ENCODE results near the gene STXBP6.

Gene STXBP6

GRCh38 chr14:24904533-24904932 is 145.4 kb downstream of the STXBP6 start:
- Mint-ChIP-seq H3K9me3 (no peaks in the 10 kb centered on the region), H3K4me3 (no peak overlapping the region), H3K27ac (no peak overlapping the region), H3K36me3 (ENCODE audit: low read depth) (no peaks in the 10 kb centered on the region), H3K4me1 (ENCODE audit: low read depth) (no peaks in the 10 kb centered on the region), H3K27me3 (ENCODE audit: low read depth) (peaks cover 10% of the 10 kb centered on the region)

- H3K4me1 Mint-ChIP-seq (ENCODE audit: low read depth): no peaks in the 10 kb centered on the region
- H3K27ac Mint-ChIP-seq: no peak overlapping the region
- peaks cover 10% of the 10 kb centered on the region for H3K27me3 Mint-ChIP-seq (ENCODE audit: low read depth)
- no peaks in the 10 kb centered on the region for H3K9me3 Mint-ChIP-seq
- no peaks in the 10 kb centered on the region for H3K36me3 Mint-ChIP-seq (ENCODE audit: low read depth)
- H3K4me3 Mint-ChIP-seq: no peak overlapping the region
These were observed 146.6 kb downstream of the STXBP6 start for GRCh38 chr14:24903337-24903736.

- no peak overlapping the region for H3K27ac Mint-ChIP-seq
- H3K27me3 Mint-ChIP-seq (ENCODE audit: low read depth): no peaks in the 10 kb centered on the region
- H3K4me1 Mint-ChIP-seq (ENCODE audit: low read depth): no peaks in the 10 kb centered on the region
- H3K9me3 Mint-ChIP-seq: no peaks in the 10 kb centered on the region
- H3K4me3 Mint-ChIP-seq: no peak overlapping the region
- H3K36me3 Mint-ChIP-seq (ENCODE audit: low read depth): no peaks in the 10 kb centered on the region
These were observed 149.5 kb downstream of the STXBP6 start for GRCh38 chr14:24900269-24901100.

DNA sequence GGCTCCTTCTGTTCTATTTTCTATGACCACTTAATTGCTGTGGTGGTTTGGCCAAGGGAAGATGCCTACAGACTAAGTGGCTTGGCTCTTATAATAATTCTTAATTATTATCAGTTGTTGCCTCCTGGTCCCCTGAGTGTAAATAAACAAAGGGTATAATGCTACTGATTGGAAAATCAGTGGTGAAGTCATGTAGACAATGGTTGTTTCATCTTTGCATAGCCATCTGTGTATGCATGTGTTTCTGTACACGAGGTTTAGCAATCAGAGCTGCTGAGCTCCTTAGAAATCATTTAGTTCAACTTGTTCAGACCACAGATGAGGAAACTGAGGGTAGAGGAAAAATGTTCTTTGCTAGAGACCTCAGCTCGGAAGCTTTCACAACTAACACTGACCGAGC is 152.2 kb downstream of the STXBP6 start:
- Mint-ChIP-seq H3K27me3 (ENCODE audit: low read depth) (no peaks in the 10 kb centered on the region), H3K9me3 (no peaks in the 10 kb centered on the region), H3K27ac (no peak overlapping the region), H3K4me1 (ENCODE audit: low read depth) (no peaks in the 10 kb centered on the region), H3K36me3 (ENCODE audit: low read depth) (no peaks in the 10 kb centered on the region), H3K4me3 (no peak overlapping the region)

DNA sequence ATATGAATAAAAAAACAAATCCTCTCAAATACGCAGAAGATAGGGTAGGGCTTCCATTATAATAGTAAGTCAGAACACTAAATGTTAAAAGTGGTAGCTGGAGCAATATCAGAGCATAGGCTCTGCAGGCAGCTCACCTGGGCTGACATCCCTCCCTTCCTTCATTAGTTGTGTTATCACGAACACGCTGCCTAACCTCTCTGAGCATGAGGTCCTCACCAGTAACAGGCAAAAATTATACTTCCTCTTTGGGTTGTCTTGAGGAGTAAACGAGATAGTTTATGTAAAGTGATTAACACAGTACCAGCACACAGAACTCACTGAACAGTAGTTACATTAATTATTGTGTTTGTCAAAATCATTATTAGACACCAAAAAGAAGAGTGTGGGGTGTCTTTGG is 154.3 kb downstream of the STXBP6 start:
- no peaks in the 10 kb centered on the region for H3K9me3 Mint-ChIP-seq
- H3K27ac Mint-ChIP-seq: no peak overlapping the region
- H3K4me3 Mint-ChIP-seq: no peak overlapping the region
- no peaks in the 10 kb centered on the region for H3K4me1 Mint-ChIP-seq (ENCODE audit: low read depth)
- H3K27me3 Mint-ChIP-seq (ENCODE audit: low read depth): no peaks in the 10 kb centered on the region
- H3K36me3 Mint-ChIP-seq (ENCODE audit: low read depth): no peaks in the 10 kb centered on the region

DNA sequence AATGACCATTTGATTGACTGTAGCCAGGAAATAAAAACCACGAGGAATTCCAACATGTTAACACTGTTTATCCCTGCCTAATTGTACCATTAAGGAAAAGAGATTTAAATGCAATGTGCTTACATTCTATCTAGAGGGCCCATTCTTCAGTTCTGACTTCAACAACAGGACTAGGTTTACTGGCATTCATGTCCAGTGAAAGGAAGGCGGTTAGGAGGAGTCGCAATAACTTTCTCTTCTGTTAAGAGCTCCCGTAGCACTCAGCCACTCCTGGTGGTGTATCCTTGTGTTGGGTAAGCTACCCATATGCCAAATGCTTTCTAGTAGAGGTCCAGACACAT is 154.7 kb downstream of the STXBP6 start:
- Mint-ChIP-seq H3K27me3 (ENCODE audit: low read depth) (no peaks in the 10 kb centered on the region), H3K4me1 (ENCODE audit: low read depth) (no peaks in the 10 kb centered on the region), H3K4me3 (no peak overlapping the region), H3K27ac (no peak overlapping the region), H3K36me3 (ENCODE audit: low read depth) (no peaks in the 10 kb centered on the region), H3K9me3 (peaks cover 1% of the 10 kb centered on the region)

DNA sequence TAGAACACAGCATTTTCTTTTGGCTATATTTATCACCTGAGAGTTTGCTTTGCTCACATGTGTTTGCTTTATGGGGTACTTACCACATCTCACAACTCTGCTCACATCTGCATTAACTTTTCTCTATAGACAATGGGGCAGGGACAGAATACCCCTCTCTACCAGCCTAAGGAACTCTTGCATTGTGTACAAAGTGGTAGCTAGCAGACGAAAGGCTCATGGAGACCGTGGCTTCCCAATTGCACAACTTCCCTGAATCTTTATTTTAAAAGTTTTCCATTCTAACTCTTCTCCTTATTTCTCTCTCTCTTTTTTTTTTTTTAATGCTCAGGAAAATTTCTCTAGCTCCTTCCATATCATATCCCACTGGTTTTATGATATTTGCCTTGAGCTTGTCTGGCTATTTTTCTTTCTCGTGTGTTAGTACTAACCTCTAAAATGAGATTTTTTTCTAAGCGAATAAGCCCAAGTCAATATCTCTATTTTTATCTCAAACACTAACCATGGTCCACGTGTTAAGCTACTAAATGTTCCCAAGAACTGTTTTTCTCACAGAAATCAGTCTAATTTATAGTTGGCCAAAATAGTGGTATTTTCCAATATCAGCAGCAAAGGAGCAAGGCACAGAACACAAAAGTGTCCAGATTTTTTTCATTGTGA is 155.2 kb downstream of the STXBP6 start:
- Mint-ChIP-seq H3K4me3 (no peak overlapping the region), H3K4me1 (ENCODE audit: low read depth) (no peaks in the 10 kb centered on the region)

DNA sequence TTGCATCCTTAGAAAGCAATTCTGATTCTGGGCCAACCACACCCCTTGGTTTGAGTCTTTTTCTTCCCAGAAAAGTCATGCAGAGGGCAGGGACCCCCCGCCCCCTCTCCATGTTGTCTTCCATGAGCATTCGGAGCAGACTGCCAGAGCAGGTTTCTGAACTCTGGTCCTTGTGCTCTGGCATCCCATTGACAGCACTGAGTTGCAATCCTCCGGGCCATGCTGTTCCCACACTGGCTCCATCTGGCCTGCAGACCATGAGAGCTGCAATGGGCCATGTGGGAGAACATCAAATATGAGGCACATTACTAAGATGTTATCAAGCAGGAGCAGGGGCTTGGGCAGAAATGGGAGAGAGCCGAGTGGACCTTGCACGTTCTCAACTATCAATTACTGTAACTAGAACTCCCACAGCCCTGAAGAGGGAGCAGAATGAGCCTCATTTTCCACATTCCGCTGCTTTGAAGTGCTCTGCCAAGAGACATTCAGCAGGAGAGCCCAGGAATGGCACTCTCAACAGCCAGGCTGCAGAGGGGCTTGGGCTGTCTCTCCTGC is 157.4 kb downstream of the STXBP6 start:
- Mint-ChIP-seq H3K36me3 (ENCODE audit: low read depth) (no peaks in the 10 kb centered on the region), H3K27ac (no peak overlapping the region), H3K4me1 (ENCODE audit: low read depth) (no peaks in the 10 kb centered on the region), H3K9me3 (peaks cover 5% of the 10 kb centered on the region), H3K4me3 (no peak overlapping the region), H3K27me3 (ENCODE audit: low read depth) (no peaks in the 10 kb centered on the region)

More for the DNA sequence above, 155.2 kb downstream of the STXBP6 start:
- Mint-ChIP-seq H3K36me3 (ENCODE audit: low read depth) (no peaks in the 10 kb centered on the region), H3K27ac (no peak overlapping the region), H3K9me3 (peaks cover 5% of the 10 kb centered on the region), H3K27me3 (ENCODE audit: low read depth) (no peaks in the 10 kb centered on the region)

- H3K27ac Mint-ChIP-seq: no peak overlapping the region
- H3K4me1 Mint-ChIP-seq (ENCODE audit: low read depth): no peaks in the 10 kb centered on the region
- H3K36me3 Mint-ChIP-seq (ENCODE audit: low read depth): no peaks in the 10 kb centered on the region
- H3K27me3 Mint-ChIP-seq (ENCODE audit: low read depth): no peaks in the 10 kb centered on the region
- H3K4me3 Mint-ChIP-seq: no peak overlapping the region
- peaks cover 5% of the 10 kb centered on the region for H3K9me3 Mint-ChIP-seq
These were observed 157.9 kb downstream of the STXBP6 start for GRCh38 chr14:24891987-24892496.

GRCh38 chr14:24890716-24891115 is 159.2 kb downstream of the STXBP6 start:
- H3K36me3 Mint-ChIP-seq (ENCODE audit: low read depth): no peaks in the 10 kb centered on the region
- H3K9me3 Mint-ChIP-seq: peaks cover 5% of the 10 kb centered on the region
- H3K27ac Mint-ChIP-seq: no peak overlapping the region
- no peaks in the 10 kb centered on the region for H3K27me3 Mint-ChIP-seq (ENCODE audit: low read depth)
- H3K4me1 Mint-ChIP-seq (ENCODE audit: low read depth): no peaks in the 10 kb centered on the region
- no peak overlapping the region for H3K4me3 Mint-ChIP-seq

- H3K27ac Mint-ChIP-seq: no peak overlapping the region
- no peak overlapping the region for H3K4me3 Mint-ChIP-seq
- H3K9me3 Mint-ChIP-seq: peaks cover 5% of the 10 kb centered on the region
- no peaks in the 10 kb centered on the region for H3K36me3 Mint-ChIP-seq (ENCODE audit: low read depth)
- no peaks in the 10 kb centered on the region for H3K4me1 Mint-ChIP-seq (ENCODE audit: low read depth)
- no peaks in the 10 kb centered on the region for H3K27me3 Mint-ChIP-seq (ENCODE audit: low read depth)
These were observed 160.1 kb downstream of the STXBP6 start for GRCh38 chr14:24889843-24890242.

GRCh38 chr14:24888532-24888931 is 161.4 kb downstream of the STXBP6 start:
- H3K4me1 Mint-ChIP-seq (ENCODE audit: low read depth): no peaks in the 10 kb centered on the region
- peaks cover 5% of the 10 kb centered on the region for H3K9me3 Mint-ChIP-seq
- H3K4me3 Mint-ChIP-seq: no peak overlapping the region
- H3K36me3 Mint-ChIP-seq (ENCODE audit: low read depth): no peaks in the 10 kb centered on the region
- H3K27ac Mint-ChIP-seq: no peak overlapping the region
- H3K27me3 Mint-ChIP-seq (ENCODE audit: low read depth): no peaks in the 10 kb centered on the region

DNA sequence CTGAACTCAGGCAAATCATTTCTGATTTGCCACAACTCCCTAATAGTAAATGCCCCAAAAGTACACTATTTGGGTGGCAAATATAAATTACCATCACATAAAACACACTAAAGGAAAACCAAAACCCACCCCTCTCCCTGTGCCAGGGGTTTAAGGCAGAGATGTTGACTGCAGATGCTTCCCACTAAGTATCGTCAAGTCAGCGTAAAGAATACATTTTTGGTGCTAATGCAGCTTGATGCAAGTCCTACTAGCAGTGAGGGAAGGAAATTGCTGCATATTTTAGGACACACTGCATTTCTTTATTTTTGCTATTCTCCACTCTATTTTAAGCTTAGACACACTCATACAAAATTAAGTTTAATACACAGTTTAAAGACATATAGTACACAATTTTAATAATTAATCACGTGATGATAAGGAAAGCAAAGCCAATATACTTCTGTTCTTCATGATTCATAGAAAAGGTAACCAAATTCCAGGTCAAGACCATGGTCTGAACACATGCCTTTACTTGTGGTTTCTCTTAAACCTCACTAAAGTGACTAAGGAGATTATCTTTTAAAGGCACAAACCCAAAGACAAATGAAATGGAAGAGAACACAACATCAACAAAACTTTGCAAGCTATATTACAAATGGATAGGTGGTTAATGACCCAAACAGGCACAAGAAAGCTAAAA is 162.2 kb downstream of the STXBP6 start:
- Mint-ChIP-seq H3K27ac (no peak overlapping the region), H3K4me3 (no peak overlapping the region), H3K27me3 (ENCODE audit: low read depth) (no peaks in the 10 kb centered on the region), H3K4me1 (ENCODE audit: low read depth) (no peaks in the 10 kb centered on the region), H3K36me3 (ENCODE audit: low read depth) (no peaks in the 10 kb centered on the region), H3K9me3 (peaks cover 5% of the 10 kb centered on the region)

DNA sequence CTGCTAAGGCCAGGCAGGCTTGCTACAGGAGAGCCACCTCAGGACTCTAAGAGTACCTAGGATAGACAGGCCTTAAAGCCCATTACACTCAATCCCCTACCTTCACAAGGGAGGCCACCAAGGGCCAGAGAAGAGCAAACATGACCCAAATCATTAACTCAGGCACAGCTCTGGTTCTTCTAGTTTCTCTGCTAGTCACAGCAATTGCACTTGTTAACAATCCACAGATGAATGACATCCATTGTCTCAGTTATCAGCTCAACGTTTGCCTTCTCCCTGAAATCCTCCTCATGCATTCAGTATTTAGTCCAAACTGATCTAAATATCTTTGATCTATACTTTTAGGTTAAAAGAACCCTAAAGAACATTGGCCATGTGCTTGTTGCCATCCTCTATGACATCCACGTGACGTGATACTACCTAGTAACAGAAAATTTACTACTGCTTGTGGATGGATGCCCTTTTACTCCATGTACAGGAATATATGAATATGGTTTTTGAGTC is 164.5 kb downstream of the STXBP6 start:
- no peak overlapping the region for H3K4me3 Mint-ChIP-seq
- no peaks in the 10 kb centered on the region for H3K4me1 Mint-ChIP-seq (ENCODE audit: low read depth)
- no peak overlapping the region for H3K27ac Mint-ChIP-seq
- no peaks in the 10 kb centered on the region for H3K36me3 Mint-ChIP-seq (ENCODE audit: low read depth)
- no peaks in the 10 kb centered on the region for H3K27me3 Mint-ChIP-seq (ENCODE audit: low read depth)
- H3K9me3 Mint-ChIP-seq: peaks cover 5% of the 10 kb centered on the region

Data from T-helper 1 cell treated with Interleukin-12 subunit alpha and Interleukin-12 subunit beta and Interleukin-4 antibody, amounts not matched to agents 30 μg/mL and 1 μg/mL, for 36 hours (primary cell).